PC-3 (cell line): ENCODE measurements around the gene BCAS4. TPM values are rescaled to one million over a fixed set of nuclear protein-coding genes. Genes with fewer than 3 reads are reported as not detected.

Experiments used
- ATAC-seq: fragments of 200-7000 bp; cut with Tn5 transposase; 2 replicates; pipeline ENCODE4 v1.9.1; 2020; ENCODE audit warnings: mild to moderate bottlenecking, moderate library complexity
- BruUV-seq: library from RNA; stranded (reverse); fragments of 400-500 nt; replicated peaks from 2 replicates; lab custom pipeline; 2021; lab: Mats Ljungman, UMichigan
- CTCF ChIA-PET: fragments of 300-600 bp; sonication (Branson Sonifier 250); formaldehyde crosslinking; loops from one replicate; lab custom pipeline; 2022; ENCODE audit warnings: antibody characterized with exemption; lab: Charles Lee
- POLR2A ChIA-PET: fragments of 300-600 bp; sonication (Branson Sonifier 250); formaldehyde crosslinking; loops from one replicate; lab custom pipeline; 2022; ENCODE audit warnings: antibody characterized with exemption; ENCODE audit not compliant: unreplicated experiment; lab: Charles Lee
- DNase-seq: peaks from one replicate; pipeline ENCODE4 v3.0.0-alpha.2; 2015
- H2AFZ ChIP-seq: fragments of 300-600 bp; sonication (generic); 2 replicates; pipeline ENCODE4 v1.6.0; 2016; ENCODE audit warnings: antibody characterized with exemption, low read length
- H3F3A ChIP-seq: fragments of 300-600 bp; sonication (generic); one replicate; pipeline ENCODE4 v1.6.0; 2017; ENCODE audit warnings: antibody characterized with exemption, low read length, control low read depth, mild to moderate bottlenecking; ENCODE audit not compliant: unreplicated experiment
- H3K27ac ChIP-seq: fragments of 300-600 bp; sonication (generic); 2 replicates; pipeline ENCODE4 v1.5.1; 2016; ENCODE audit warnings: mild to moderate bottlenecking, low read length
- H3K27me3 ChIP-seq: fragments of 300-600 bp; sonication (generic); 2 replicates; pipeline ENCODE4 v1.6.1; 2016; ENCODE audit warnings: low read length, mixed read lengths
- H3K36me3 ChIP-seq: fragments of 300-600 bp; sonication (generic); 2 replicates; pipeline ENCODE4 v1.6.1; 2016; ENCODE audit warnings: low read depth, mixed run types, low read length, mixed read lengths
- H3K4me1 ChIP-seq: fragments of 300-600 bp; sonication (generic); 2 replicates; pipeline ENCODE4 v1.5.1; 2016; ENCODE audit warnings: low read length; ENCODE audit not compliant: insufficient read depth
- H3K4me2 ChIP-seq: fragments of 300-600 bp; sonication (generic); 2 replicates; pipeline ENCODE4 v1.6.0; 2016; ENCODE audit warnings: low read length
- H3K4me3 ChIP-seq: fragments of 300-600 bp; sonication (generic); 2 replicates; pipeline ENCODE4 v1.5.1; 2016; ENCODE audit warnings: mild to moderate bottlenecking, low read length, mixed read lengths
- H3K79me2 ChIP-seq: fragments of 300-600 bp; sonication (generic); 2 replicates; pipeline ENCODE4 v1.6.1; 2017; ENCODE audit warnings: low read length, mixed read lengths
- H3K9ac ChIP-seq: fragments of 300-600 bp; sonication (generic); 2 replicates; pipeline ENCODE4 v1.6.0; 2016; ENCODE audit warnings: mild to moderate bottlenecking, low read length
- H3K9me2 ChIP-seq: fragments of 300-600 bp; sonication (generic); replicated peaks from 2 replicates; pipeline ENCODE4 v1.6.1; 2016; ENCODE audit warnings: mixed run types, low read length, mixed read lengths
- H3K9me3 ChIP-seq: fragments of 300-600 bp; sonication (generic); 2 replicates; pipeline ENCODE4 v1.6.1; 2016; ENCODE audit warnings: low read length, mixed read lengths
- H4K20me1 ChIP-seq: fragments of 300-600 bp; sonication (generic); 2 replicates; pipeline ENCODE4 v1.6.1; 2016; ENCODE audit warnings: low read length, mixed read lengths
- CTCF ChIP-seq: fragments of 300-600 bp; sonication (generic); conservative IDR thresholded peaks from 2 replicates; pipeline ENCODE4 v1.5.1; 2017; ENCODE audit warnings: antibody characterized with exemption, low read depth, mild to moderate bottlenecking, low read length
- EZH2 ChIP-seq: fragments of 300-600 bp; sonication (generic); IDR thresholded peaks from one replicate; pipeline ENCODE4 v1.6.1; 2017; ENCODE audit warnings: antibody characterized with exemption, mild to moderate bottlenecking, low read length; ENCODE audit not compliant: unreplicated experiment
- EZH2phosphoT487 ChIP-seq: fragments of 300-600 bp; sonication (generic); IDR thresholded peaks from 2 replicates; pipeline ENCODE4 v1.6.1; 2018; ENCODE audit warnings: mild to moderate bottlenecking, antibody characterized with exemption, low read length, borderline replicate concordance
- intact Hi-C: fragments of 100-400 bp; cut with micrococcal nuclease; formaldehyde crosslinking; loops from 2 replicates; pipeline ENCODE4 v1.9.0; 2023
- total RNA-seq: library from RNA; depleted of rRNA; stranded (reverse); fragments of >200 nt; gene quantifications from 2 replicates; pipeline ENCODE4 v1.2.3, GENCODE V29; 2014

The BCAS4 gene
- total RNA-seq, 1 experiment from 2014 or later = 56.9 TPM

GRCh38 chr20:50794181-50794845, 548 bp upstream of the BCAS4 start:
- Histone ChIP-seq H3K4me3 (peak overlapping the region; percentile 46), H4K20me1 (no peaks in the 10 kb centered on the region), H2AFZ (peak overlapping the region; percentile 75), H3F3A (no peaks in the 10 kb centered on the region), H3K9me3 (no peaks in the 10 kb centered on the region), H3K36me3 (no peaks in the 10 kb centered on the region), H3K27me3 (no peaks in the 10 kb centered on the region), H3K27ac (no peak overlapping the region), H3K79me2 (peaks cover 10% of the 10 kb centered on the region; the same call in 1 of the 2 replicates), H3K9me2 (no peaks in the 10 kb centered on the region), H3K4me2 (peak overlapping the region; percentile 69), H3K4me1 (peaks cover 29% of the 10 kb centered on the region), H3K9ac (no peak overlapping the region)
- DNase-seq (no peak), ATAC-seq (peak; percentile 2)
- BruUV-seq = no TSS peak
- intact Hi-C loops = loop anchor here (2.0 kb wide), 2 partner anchors 136 to 186 kb away; partner anchors contain the start of gene ADNP
- TF ChIP-seq EZH2phosphoT487 (no peak), CTCF (no peak), EZH2 (no peak)
- POLR2A ChIA-PET = interaction anchor here (0.5 to 0.9 kb wide), 7 partner anchors 21 to 825 kb away, joined by 3 to 6 read pairs (median 3); partner anchors contain the start of genes ADNP and MOCS3
- CTCF ChIA-PET = interaction anchor here (0.6 to 1.5 kb wide), 15 partner anchors 21 to 643 kb away, joined by 3 to 9 read pairs (median 4); partner anchors contain the start of gene ADNP

GRCh38 chr20:50797142-50797541, 2.3 kb downstream of the BCAS4 start:
- CTCF ChIA-PET = no interaction called here
- H3K4me1 ChIP-seq = peaks cover 13% of the 10 kb centered on the region; the same call in 1 of the 2 replicates
- TF ChIP-seq EZH2 (no peak), CTCF (no peak), EZH2phosphoT487 (no peak)
- no peak overlapping the region for H3K4me2 ChIP-seq
- no peaks in the 10 kb centered on the region for H4K20me1 ChIP-seq
- BruUV-seq = TSS peak; percentile 32
- no peaks in the 10 kb centered on the region for H3K9me2 ChIP-seq
- intact Hi-C loops = no loop called here
- H3K4me3 ChIP-seq = no peak overlapping the region
- H3K36me3 ChIP-seq = no peaks in the 10 kb centered on the region
- H3K27me3 ChIP-seq = no peaks in the 10 kb centered on the region
- ATAC-seq (no peak), DNase-seq (no peak)
- no peak overlapping the region for H3K27ac ChIP-seq
- no peak overlapping the region for H2AFZ ChIP-seq
- no peak overlapping the region for H3K9ac ChIP-seq
- POLR2A ChIA-PET = no interaction called here
- H3K9me3 ChIP-seq = no peaks in the 10 kb centered on the region
- no peaks in the 10 kb centered on the region for H3F3A ChIP-seq
- H3K79me2 ChIP-seq = peaks cover 10% of the 10 kb centered on the region; the same call in 1 of the 2 replicates

GRCh38 chr20:50798650-50799049, 3.8 kb downstream of the BCAS4 start:
- CTCF ChIA-PET = no interaction called here
- H3K9me3 ChIP-seq = no peaks in the 10 kb centered on the region
- POLR2A ChIA-PET = no interaction called here
- TF ChIP-seq EZH2 (no peak), CTCF (no peak), EZH2phosphoT487 (no peak)
- no peaks in the 10 kb centered on the region for H3K9me2 ChIP-seq
- H4K20me1 ChIP-seq = no peaks in the 10 kb centered on the region
- H3K27me3 ChIP-seq = no peaks in the 10 kb centered on the region
- DNase-seq = peak; percentile 28
- H3K36me3 ChIP-seq = no peaks in the 10 kb centered on the region
- H3K4me3 ChIP-seq = no peak overlapping the region
- H2AFZ ChIP-seq = no peak overlapping the region
- H3K4me2 ChIP-seq = no peak overlapping the region
- H3K27ac ChIP-seq = no peak overlapping the region
- H3K79me2 ChIP-seq = peaks cover 10% of the 10 kb centered on the region; the same call in 1 of the 2 replicates
- no peak for ATAC-seq
- H3F3A ChIP-seq = no peaks in the 10 kb centered on the region
- no TSS peak for BruUV-seq
- H3K9ac ChIP-seq = no peak overlapping the region
- peaks cover 13% of the 10 kb centered on the region; the same call in 1 of the 2 replicates for H3K4me1 ChIP-seq
- intact Hi-C loops = no loop called here
